Hematopoietic multipotent progenitor cell treated with erythropoietin and hydrocortisone succinate and interleukin-3 and kit ligand, for 8 days (in vitro differentiated cells): ENCODE measurements around the gene NLRP6.
"Not testable (repeated sequence)": the region's sequence is repeated elsewhere in the genome, so short reads cannot be mapped to it uniquely, and the experiment has no call there.

Experiments used
- DNase-seq: peaks from one replicate; pipeline ENCODE4 v3.0.0-alpha.2; 2015

NLRP6 gene

GRCh38 chr11:278001-278951 lies at the start of gene NLRP6:
NLRP6 (plus strand) TSS chr11:278407; CDS start chr11:278570, 163 bp downstream.
- DNase-seq: no peak

- no peak for DNase-seq
Measured at GRCh38 chr11:230431-230830, 47.8 kb upstream of the NLRP6 start.

GRCh38 chr11:232783-233565 lies 45.2 kb upstream of the NLRP6 start:
- no peak for DNase-seq

GRCh38 chr11:235180-235579 lies 43.0 kb upstream of the NLRP6 start:
- no peak for DNase-seq

- DNase-seq: peak; percentile 55
Measured at GRCh38 chr11:235609-235996, 42.6 kb upstream of the NLRP6 start.

- DNase-seq: peak; percentile 89
Measured at GRCh38 chr11:235997-236773, 42.0 kb upstream of the NLRP6 start, which contains the start of gene SIRT3. SIRT3 (minus strand) TSS chr11:236342; CDS start chr11:236328, 14 bp downstream.

- DNase-seq: peak; percentile 84
Measured at GRCh38 chr11:236774-237767, 41.1 kb upstream of the NLRP6 start, which contains the start of gene PSMD13. PSMD13 (plus strand) TSS chr11:236976; CDS start chr11:237050, 74 bp downstream.

GRCh38 chr11:238346-238745 lies 39.9 kb upstream of the NLRP6 start:
- DNase-seq: not testable (repeated sequence)

GRCh38 chr11:240315-240714 lies 37.9 kb upstream of the NLRP6 start:
- no peak for DNase-seq

- DNase-seq: no peak
Measured at GRCh38 chr11:241634-242033, 36.6 kb upstream of the NLRP6 start.

- no peak for DNase-seq
Measured at GRCh38 chr11:244376-244775, 33.8 kb upstream of the NLRP6 start.

- DNase-seq: no peak
Measured at GRCh38 chr11:249062-249461, 29.1 kb upstream of the NLRP6 start.

- no peak for DNase-seq
Measured at GRCh38 chr11:250274-250673, 27.9 kb upstream of the NLRP6 start.

- DNase-seq: peak; percentile 64
Measured at GRCh38 chr11:250740-251299, 27.4 kb upstream of the NLRP6 start.

- peak; percentile 10 for DNase-seq
Measured at GRCh38 chr11:251550-251949, 26.7 kb upstream of the NLRP6 start.

GRCh38 chr11:252666-253065 lies 25.5 kb upstream of the NLRP6 start:
- DNase-seq: no peak

GRCh38 chr11:253160-253885 lies 24.9 kb upstream of the NLRP6 start:
- no peak for DNase-seq

GRCh38 chr11:253886-254270 lies 24.3 kb upstream of the NLRP6 start:
- DNase-seq: no peak

- no peak for DNase-seq
Measured at GRCh38 chr11:255176-255575, 23.0 kb upstream of the NLRP6 start.

- no peak for DNase-seq
Measured at GRCh38 chr11:255816-256215, 22.4 kb upstream of the NLRP6 start.
